ENCODE measurements around the gene SUCLG2. TPM values are rescaled to one million over a fixed set of nuclear protein-coding genes. Genes with fewer than 3 reads are reported as not detected.
A peak's percentile ranks its signal among the peaks of the same experiment; 100 is the strongest.

SUCLG2 gene
- total and polyA plus RNA-seq, 4 donors = 34.3 to 68.4 (median 44.3) TPM

DNA sequence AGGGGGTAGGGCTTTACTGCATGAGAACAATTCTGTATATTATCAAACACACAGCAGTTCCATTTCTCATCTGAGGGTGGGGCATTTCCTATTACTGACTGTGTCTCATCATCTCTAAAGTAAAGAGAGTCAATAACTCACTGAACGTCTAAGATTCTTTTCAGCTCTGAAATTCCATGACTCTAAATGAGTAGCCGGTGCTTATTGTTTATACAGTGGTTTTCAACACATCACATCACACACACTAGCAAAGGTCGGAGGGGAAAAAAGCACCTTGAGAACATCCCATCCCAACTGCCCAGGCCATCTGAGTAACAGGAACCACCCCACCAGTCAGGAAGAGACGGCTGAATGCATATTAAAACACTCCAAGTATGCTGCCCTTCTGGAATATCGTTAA, 196.0 kb downstream of the SUCLG2 start:
- Histone ChIP-seq H3K27ac (ENCODE audit: low read depth in 1 of 2, low read length in 1 of 2) (no peak overlapping the region), H3K9ac (ENCODE audit: insufficient read depth in 1 of 2, low read length in 2 of 2) (no peak overlapping the region), H3K36me3 (ENCODE audit: control insufficient read depth in 4 of 4, insufficient read depth in 4 of 4, low read length in 4 of 4) (peaks cover 0 to 3% (median 2%) of the 10 kb centered on the region in 4 donors), H3K9me3 (ENCODE audit: control insufficient read depth in 4 of 4, insufficient read depth in 3 of 4, low read length in 3 of 4) (no peaks in the 10 kb centered on the region), H3K27me3 (ENCODE audit: control insufficient read depth in 3 of 3, insufficient read depth in 3 of 3, low read length in 2 of 3) (no peaks in the 10 kb centered on the region), H3K4me1 (ENCODE audit: control insufficient read depth in 5 of 5, insufficient read depth in 5 of 5, low read length in 5 of 5) (peaks cover 0 to 12% (median 5%) of the 10 kb centered on the region in 5 donors), H3K4me3 (no peak overlapping the region)
- DNase-seq = no peak
- TF ChIP-seq, protein P1, sequence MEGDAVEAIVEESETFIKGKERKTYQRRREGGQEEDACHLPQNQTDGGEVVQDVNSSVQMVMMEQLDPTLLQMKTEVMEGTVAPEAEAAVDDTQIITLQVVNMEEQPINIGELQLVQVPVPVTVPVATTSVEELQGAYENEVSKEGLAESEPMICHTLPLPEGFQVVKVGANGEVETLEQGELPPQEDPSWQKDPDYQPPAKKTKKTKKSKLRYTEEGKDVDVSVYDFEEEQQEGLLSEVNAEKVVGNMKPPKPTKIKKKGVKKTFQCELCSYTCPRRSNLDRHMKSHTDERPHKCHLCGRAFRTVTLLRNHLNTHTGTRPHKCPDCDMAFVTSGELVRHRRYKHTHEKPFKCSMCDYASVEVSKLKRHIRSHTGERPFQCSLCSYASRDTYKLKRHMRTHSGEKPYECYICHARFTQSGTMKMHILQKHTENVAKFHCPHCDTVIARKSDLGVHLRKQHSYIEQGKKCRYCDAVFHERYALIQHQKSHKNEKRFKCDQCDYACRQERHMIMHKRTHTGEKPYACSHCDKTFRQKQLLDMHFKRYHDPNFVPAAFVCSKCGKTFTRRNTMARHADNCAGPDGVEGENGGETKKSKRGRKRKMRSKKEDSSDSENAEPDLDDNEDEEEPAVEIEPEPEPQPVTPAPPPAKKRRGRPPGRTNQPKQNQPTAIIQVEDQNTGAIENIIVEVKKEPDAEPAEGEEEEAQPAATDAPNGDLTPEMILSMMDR (IDR thresholded peaks at IDR 0.05; ENCODE audit: control extremely low read depth, extremely low read depth) = no peak
- ATAC-seq (ENCODE audit: insufficient read depth, low FRiP score) = no peak
- WGBS, 2 donors = 84 to 91% methylated on average over 5 of the region's 5 CpGs

DNA sequence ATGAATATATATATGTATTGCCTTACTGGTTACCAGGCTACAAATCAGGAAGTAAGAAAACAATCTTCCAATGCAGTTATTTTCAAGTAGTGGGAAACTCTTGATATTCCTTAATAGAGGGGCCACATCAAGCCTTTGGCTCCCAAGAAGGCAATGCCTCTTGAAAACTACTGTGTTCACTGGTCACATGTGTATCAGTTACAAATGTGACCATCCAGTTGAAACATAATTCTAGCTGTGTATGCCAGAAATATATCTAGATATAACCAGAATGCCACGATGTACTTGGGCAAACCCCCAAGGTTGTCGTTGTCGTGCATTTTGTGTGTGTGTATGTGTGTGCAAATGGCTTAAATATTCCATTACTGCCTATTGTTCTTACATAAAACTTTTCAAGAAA, 200.8 kb downstream of the SUCLG2 start:
- no peak for ATAC-seq (ENCODE audit: insufficient read depth, low FRiP score)
- no peaks in the 10 kb centered on the region for H3K27me3 ChIP-seq (ENCODE audit: control insufficient read depth in 3 of 3, insufficient read depth in 3 of 3, low read length in 2 of 3)
- 97 to 98% methylated on average over 3 of the region's 3 CpGs for WGBS, 2 donors

DNA sequence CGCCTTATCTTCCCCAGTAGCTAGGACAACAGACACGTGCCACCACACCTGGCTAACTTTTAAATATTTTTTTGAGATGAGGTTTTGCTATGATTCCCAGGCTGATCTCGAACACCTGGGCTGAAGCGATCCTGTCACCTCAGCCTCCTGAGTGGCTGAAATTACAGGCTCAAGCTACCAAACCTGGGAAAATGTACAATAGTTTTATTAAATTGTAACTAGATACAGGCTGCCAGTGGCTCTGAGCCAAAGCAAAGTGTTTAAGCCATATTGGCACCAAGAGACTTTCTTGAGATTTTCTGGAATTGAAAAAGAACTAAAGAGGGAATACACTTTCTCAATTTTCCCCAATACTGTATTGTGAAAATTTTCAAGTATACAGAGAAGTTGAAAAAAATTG, 204.3 kb downstream of the SUCLG2 start:
- H3K9ac ChIP-seq (ENCODE audit: insufficient read depth in 1 of 2, low read length in 2 of 2) = no peak overlapping the region
- H3K9me3 ChIP-seq (ENCODE audit: control insufficient read depth in 4 of 4, insufficient read depth in 3 of 4, low read length in 3 of 4) = no peaks in the 10 kb centered on the region
- DNase-seq (peak in 1 of 3 donors; percentile 18), ATAC-seq (ENCODE audit: insufficient read depth, low FRiP score) (no peak)
- no peaks in the 10 kb centered on the region for H3K27me3 ChIP-seq (ENCODE audit: control insufficient read depth in 3 of 3, insufficient read depth in 3 of 3, low read length in 2 of 3)
- TF ChIP-seq, protein P1 (IDR thresholded peaks at IDR 0.05; ENCODE audit: control extremely low read depth, extremely low read depth) = no peak
- H3K4me1 ChIP-seq (ENCODE audit: control insufficient read depth in 5 of 5, insufficient read depth in 5 of 5, low read length in 5 of 5) = no peaks in the 10 kb centered on the region
- no peak overlapping the region for H3K27ac ChIP-seq (ENCODE audit: low read depth in 1 of 2, low read length in 1 of 2)
- no peak overlapping the region for H3K4me3 ChIP-seq
- peaks cover 0 to 3% (median 1%) of the 10 kb centered on the region in 4 donors for H3K36me3 ChIP-seq (ENCODE audit: control insufficient read depth in 4 of 4, insufficient read depth in 4 of 4, low read length in 4 of 4)
- 94 to 96% methylated on average over 4 of the region's 4 CpGs for WGBS, 2 donors

More for the DNA sequence above, 200.8 kb downstream of the SUCLG2 start:
- Histone ChIP-seq H3K9me3 (ENCODE audit: control insufficient read depth in 4 of 4, insufficient read depth in 3 of 4, low read length in 3 of 4) (no peaks in the 10 kb centered on the region), H3K4me3 (no peak overlapping the region), H3K27ac (ENCODE audit: low read depth in 1 of 2, low read length in 1 of 2) (no peak overlapping the region), H3K9ac (ENCODE audit: insufficient read depth in 1 of 2, low read length in 2 of 2) (no peak overlapping the region), H3K36me3 (ENCODE audit: control insufficient read depth in 4 of 4, insufficient read depth in 4 of 4, low read length in 4 of 4) (peaks cover 0 to 3% (median 1%) of the 10 kb centered on the region in 4 donors), H3K4me1 (ENCODE audit: control insufficient read depth in 5 of 5, insufficient read depth in 5 of 5, low read length in 5 of 5) (no peaks in the 10 kb centered on the region)
- TF ChIP-seq, protein P1 (IDR thresholded peaks at IDR 0.05; ENCODE audit: control extremely low read depth, extremely low read depth) = no peak
- no peak for DNase-seq

DNA sequence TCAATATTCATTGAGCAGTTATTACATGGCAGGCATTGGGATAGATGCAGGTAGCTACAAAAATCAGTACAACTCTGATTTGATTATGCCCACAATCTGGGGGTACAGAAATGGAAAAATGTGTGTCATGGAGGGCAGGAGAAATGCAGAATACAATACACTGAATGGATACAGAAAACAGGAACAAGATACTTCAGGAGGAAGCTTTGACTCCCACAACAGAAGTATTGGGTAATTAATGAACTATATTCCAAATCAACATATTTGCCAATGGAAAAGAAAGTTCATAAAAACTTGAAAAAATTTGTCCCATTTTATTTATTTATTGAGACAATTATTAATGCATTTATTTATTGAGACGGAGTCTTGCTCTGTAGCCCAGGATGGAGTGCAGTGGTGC, 207.0 kb downstream of the SUCLG2 start:
- Histone ChIP-seq H3K9me3 (ENCODE audit: control insufficient read depth in 4 of 4, insufficient read depth in 3 of 4, low read length in 3 of 4) (no peaks in the 10 kb centered on the region), H3K27me3 (ENCODE audit: control insufficient read depth in 3 of 3, insufficient read depth in 3 of 3, low read length in 2 of 3) (no peaks in the 10 kb centered on the region), H3K9ac (ENCODE audit: insufficient read depth in 1 of 2, low read length in 2 of 2) (no peak overlapping the region), H3K27ac (ENCODE audit: low read depth in 1 of 2, low read length in 1 of 2) (no peak overlapping the region), H3K4me1 (ENCODE audit: control insufficient read depth in 5 of 5, insufficient read depth in 5 of 5, low read length in 5 of 5) (no peaks in the 10 kb centered on the region), H3K4me3 (no peak overlapping the region), H3K36me3 (ENCODE audit: control insufficient read depth in 4 of 4, insufficient read depth in 4 of 4, low read length in 4 of 4) (no peaks in the 10 kb centered on the region)
- TF ChIP-seq, protein P1 (IDR thresholded peaks at IDR 0.05; ENCODE audit: control extremely low read depth, extremely low read depth) = no peak
- ATAC-seq (ENCODE audit: insufficient read depth, low FRiP score) = no peak
- WGBS, 2 donors = 96 to 100% methylated on average over 1 of the region's 1 CpG
- DNase-seq = no peak
